Anterior cingulate cortex (tissue), 58 donors: Measurements from ENCODE around the gene PROKR2.
A peak's percentile ranks its signal among the peaks of the same experiment; 100 is the strongest.

Experiments
- DNase-seq, 58 donors: peaks; one replicate each; lab custom pipeline; 2025; lab: John Stamatoyannopoulos, UW

The PROKR2 gene

GRCh38 chr20:5316188-5317158, at the start of gene PROKR2:
Gene PROKR2, minus strand, starts transcription at chr20:5316954. Its CDS starts 2,585 bp downstream, at chr20:5314369.
- peak in 2 of 58 donors; percentile 5 to 11 for DNase-seq

GRCh38 chr20:5364997-5365597, 48.3 kb upstream of the PROKR2 start:
- no peak for DNase-seq

DNA sequence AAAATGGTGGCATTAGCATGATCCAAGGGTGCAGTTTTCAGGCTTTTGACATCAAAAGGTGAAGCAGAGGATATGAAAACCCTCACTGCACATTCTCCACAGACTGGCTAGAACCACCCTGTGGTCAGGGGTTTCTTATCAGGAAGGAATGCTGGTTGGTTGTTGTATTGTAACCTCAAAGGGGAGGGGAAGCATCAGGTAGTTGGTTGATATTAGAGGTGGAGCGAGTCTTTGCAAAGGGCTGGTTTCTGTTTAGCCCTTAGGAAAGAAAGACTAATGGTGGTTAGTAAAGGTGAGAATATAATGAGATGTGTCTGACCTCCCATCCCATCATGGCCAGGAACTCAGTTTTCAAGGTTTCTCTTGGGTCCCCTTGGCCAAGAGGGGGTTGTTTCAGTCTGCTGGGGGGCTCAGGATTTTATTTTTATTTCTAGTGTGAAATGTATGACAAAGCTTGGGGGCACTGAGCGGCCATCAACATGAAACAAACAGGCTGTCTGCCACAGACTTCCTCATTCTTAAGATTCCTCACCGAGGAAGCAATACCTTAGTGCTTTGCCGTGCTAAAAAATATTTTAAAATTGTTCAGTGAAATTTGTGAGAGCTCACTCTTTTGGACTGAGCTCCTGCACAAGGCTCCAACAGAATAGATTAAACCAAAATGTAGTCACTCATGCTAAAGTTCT, 47.5 kb upstream of the PROKR2 start:
- DNase-seq, result no peak

DNA sequence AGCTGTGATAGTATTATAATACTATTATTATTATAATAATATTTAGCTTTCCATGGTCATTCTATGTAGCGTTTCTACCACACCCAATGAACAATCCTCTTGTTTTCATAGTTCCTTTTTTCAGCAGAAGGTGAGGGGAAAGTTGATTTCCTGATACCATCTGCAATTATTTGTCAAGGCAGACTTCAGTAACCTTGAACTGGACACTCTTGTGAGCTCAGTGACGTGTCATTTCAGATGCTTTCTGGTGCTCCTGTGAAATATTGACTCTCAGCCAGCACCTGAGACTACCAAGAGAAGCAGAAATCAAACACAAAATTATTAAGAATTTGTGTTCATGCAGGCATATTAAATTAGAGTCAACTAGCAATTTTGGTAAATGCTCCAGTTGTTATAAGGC, 46.0 kb upstream of the PROKR2 start:
- no peak for DNase-seq

DNA sequence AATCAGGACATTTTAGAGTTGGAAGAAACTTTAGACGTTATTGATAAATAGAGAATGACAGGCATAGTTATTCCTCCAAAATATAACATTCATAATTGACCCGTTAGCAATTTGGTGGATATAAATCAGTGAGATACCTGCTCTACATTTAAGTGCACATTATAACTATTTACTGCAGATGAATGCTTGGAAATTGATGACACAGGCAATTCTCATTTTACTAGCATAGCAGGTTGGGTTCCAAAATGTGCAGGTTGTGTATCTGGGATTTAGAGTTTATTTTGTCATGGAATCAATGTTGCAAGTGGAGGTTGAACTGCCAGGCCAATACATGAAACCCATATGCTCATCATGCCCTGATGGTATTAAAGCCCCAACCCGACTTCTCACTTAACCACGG, 44.4 kb upstream of the PROKR2 start:
- DNase-seq, result no peak

GRCh38 chr20:5357946-5358345, 41.2 kb upstream of the PROKR2 start:
- DNase-seq, result no peak

- DNase-seq, result no peak
Observed at GRCh38 chr20:5356941-5357340, 40.2 kb upstream of the PROKR2 start.

GRCh38 chr20:5354901-5355300, 38.1 kb upstream of the PROKR2 start:
- DNase-seq, result no peak

GRCh38 chr20:5353624-5354496, 37.1 kb upstream of the PROKR2 start:
- no peak for DNase-seq

DNA sequence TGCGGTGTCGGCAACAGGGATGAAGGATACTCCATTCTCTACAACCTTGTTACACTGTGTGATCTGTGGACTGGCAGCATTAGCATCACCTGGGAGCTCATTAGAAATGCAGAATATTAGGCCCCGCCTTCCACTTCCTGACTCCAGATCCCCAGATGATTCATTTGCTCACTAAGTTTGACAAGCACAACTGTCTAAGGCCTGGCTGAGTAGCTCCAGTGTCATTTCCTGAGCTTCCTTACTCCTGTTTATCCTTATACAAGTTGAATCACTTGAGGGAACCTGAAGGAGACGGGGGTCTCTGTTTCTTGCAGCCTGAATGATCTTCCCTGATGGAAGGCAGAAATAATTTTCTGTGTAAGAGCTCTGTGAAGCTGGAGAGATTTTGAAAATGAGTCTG, 32.7 kb upstream of the PROKR2 start:
- no peak for DNase-seq

GRCh38 chr20:5342021-5342420, 25.3 kb upstream of the PROKR2 start:
- DNase-seq, result no peak

- DNase-seq, result no peak
Observed at GRCh38 chr20:5331340-5331739, 14.6 kb upstream of the PROKR2 start.

GRCh38 chr20:5328268-5328667, 11.5 kb upstream of the PROKR2 start:
- no peak for DNase-seq

GRCh38 chr20:5327356-5327755, 10.6 kb upstream of the PROKR2 start:
- DNase-seq, result no peak

DNA sequence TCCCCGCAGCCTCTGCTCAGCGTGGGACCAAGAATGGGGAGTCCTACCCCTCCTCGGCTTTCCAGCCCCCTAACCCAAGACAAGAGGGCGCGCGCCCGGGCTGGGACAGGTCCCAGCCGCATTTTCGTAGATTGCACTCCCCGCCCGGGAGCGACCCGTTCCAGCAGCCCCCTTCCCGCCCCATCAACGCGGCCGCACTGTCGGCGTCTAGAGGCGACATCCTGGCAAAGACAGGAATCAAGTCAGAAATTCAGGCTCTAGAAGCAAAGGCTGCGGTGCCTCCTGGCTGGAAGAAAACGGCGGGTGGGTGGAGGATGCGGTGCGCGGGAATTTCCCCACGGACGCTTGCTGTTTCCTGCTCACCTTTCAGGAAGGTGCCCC, 957 bp downstream of the PROKR2 start:
- no peak for DNase-seq

- no peak for DNase-seq
Observed at GRCh38 chr20:5313916-5314315, 2.8 kb downstream of the PROKR2 start.

DNA sequence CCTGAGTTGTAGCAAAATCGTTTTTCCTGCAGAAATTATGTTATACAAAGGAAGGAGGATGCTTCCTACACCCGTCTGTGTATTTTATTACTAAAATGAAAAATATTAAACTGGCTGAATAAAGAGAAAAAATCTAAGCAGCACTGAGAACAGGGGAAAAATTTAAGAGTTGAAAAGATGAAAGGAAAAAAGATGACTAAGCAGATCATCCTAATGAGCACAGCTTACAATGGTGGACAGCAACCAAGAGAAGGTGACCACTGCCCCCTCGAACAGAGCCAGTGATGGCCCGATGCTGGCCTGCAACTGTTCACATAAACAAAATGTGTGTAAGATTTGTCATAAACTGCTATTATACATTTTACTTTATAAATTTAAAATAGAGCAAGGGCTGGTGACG, 4.2 kb downstream of the PROKR2 start:
- DNase-seq, result no peak

- DNase-seq, result no peak
Observed at GRCh38 chr20:5309971-5310370, 6.8 kb downstream of the PROKR2 start.

DNA sequence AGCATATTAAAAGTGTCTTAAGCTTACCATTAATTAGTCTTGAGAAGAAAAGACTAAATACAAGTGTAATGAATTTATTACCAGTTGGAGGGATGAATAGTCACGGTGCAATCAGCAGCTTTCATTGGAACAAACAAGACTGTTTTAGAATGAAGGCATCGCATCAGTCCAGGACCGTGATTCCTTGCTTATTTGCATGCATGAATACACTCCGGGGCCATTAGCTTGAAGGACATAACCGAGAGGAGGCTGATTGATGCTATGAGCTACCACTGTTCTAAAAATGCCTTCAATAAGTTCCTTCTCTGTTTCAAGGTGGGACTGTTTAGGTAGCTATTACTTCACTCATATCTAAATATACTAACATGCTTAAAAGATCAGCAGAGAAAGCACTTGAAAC, 17.9 kb downstream of the PROKR2 start:
- DNase-seq, result no peak

- DNase-seq, result no peak
Observed at GRCh38 chr20:5297280-5298004, 19.3 kb downstream of the PROKR2 start.
